ENCODE measurements around the gene MKI67.

Gene MKI67

DNA sequence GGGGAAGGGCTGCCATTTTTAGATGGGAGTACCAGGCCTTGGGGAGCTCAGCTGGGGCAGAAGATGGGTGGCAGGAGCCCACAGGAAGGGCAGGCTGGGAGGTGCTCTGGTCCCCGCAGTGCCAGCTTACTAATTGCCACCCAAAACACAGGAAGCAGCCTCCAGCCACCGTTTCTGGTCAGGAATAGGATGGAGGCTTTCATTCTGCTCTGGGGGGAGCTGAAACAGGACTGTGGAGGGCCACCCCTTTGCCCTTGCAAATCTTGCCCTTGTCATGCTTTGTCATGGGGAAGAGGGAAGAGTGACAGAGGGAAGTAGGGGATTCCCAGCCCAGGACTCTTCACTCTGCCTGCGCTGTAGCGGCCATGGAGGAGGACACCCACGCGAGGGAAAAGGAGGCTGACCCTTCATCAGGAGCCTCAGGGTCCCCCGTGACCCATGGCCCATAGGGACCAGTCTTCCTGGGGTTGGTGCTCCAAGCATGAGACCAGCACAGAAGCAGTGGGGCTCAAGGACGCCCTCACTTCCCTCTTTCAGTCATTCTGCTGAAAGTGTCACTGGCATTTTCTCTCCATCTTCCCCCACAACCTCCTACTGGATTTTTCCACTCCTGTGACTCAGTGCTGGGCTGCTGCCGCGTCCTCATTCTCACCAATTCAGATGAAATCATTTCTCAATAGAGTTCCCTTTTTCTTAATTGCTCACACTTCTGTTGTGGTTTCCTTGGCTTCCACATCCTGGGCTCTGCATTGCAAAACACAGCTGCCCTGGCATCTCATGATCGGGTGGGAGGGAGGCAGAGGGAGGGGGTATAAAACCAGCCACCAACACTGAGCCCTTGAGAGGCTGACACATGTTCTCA, 61.9 kb downstream of the MKI67 start:
- DNase-seq: no peak

DNA sequence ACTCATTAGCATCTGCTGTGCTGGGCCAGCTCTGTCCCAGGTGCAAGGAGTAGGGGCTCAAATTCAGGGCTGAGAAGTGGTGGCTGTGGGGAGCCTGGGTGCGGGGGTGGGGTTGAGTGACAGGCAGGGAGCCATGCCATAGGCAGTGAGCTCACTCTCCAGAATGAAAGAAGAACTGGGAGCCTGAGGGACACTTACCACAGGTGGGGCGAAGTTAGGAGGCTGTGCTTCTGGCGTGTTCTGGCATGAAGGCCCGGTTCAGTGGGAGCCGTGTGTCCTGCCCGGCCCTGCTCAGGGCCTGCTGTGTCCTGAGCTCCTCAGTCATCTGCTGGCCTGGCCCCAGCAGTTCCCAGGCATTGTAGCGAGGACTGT, 62.5 kb downstream of the MKI67 start:
- DNase-seq: no peak

DNA sequence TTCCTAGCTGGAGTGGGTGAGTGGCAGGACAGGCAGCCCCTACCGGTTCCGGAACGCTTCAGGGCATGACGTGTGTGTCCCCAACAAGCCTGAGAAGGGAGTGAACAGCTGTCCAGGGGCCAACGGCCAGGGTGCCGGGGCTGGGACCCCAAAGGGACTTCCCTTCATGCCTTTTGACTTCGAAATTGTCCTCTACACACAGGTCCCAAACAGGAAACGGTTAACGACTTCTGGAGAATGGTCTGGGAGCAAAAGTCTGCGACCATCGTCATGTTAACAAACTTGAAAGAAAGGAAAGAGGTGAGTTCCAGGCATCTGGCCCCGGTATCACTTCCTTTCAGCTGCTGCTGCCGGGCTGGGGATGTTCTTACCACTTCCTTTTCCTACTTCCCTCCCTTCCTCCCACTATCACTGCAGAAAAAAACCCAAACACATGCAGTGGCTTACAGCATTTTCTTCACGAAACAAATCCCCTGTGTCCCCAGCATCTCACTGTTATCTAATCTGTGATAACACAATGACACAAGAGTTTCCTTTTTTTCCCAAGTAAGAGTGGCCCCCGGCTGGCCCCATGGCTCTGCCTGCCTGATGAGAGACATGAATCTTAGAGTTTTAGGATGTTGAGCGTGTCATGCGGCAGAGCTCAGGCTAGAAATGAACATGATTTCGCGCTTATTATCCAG, 63.2 kb downstream of the MKI67 start:
- DNase-seq: no peak

DNA sequence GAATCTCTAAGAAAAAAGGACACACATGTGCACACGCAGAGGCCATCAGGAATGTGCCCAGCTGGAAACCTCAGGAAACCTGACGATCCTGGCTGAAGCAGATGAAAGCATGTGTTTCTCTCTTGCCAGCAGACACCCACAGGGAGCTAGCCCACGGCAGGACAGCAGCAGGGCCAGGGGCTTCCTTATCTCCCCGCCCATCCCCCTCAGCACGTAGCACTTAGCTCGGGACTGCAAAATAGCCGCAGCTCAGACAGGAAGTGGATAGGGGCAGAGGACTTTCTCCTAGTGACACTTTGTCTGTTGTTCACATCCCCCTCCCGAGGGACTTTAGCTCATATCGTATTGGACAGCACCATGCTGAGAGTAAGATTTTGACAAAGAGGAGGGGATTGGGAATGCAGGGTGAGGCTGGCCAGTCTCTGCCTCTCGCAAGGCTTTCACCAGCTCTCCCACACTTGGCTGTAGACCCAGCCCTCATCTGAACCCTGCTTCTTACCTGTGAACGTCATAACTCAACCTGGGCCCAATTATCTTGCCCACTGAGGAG, 63.8 kb downstream of the MKI67 start:
- no peak for DNase-seq

DNA sequence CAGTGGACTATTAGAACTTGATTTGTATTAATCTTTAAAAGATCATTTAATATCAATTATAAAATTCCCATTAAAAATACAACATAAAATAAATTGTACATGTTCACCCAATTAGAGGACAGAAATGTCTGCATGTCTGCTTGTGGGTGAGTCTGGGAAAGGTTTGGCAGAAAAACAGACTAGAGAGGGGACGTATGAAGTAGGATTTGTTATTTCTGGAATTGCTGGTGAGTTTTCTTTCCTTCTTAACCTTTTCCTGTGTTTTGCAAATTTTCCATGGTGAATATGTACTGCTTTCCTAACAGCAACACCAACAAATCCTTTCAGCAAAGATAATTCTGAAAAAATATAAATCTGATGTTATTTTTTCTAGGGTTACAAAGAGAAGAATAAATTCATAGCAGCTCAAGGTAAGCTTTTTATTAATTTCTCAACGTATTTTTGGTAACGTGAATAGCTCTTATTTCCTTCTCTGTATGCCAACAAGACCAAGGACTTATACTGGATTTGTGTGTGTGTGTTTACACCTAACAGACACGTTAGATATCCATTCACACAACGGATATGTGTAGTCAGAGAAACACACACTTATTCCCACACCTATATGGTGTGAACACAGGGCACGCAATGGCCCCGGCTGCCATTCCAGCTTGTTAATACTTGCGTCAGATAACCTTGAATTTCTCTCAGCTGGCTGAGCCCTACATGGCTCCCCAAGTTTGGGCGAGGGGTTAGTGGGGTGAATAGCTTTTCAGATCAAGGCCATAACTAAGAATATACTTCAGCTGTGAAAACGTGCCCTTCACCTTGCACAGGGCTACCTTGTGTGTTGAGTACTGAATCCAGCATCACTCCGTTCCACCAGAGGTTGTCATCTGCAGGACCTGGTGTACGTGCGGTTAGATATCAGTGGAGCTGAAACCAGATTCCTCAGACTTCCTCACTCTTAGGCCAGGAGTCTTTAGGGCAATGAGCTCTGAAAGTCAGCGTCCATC, 64.6 kb downstream of the MKI67 start:
- DNase-seq: no peak

DNA sequence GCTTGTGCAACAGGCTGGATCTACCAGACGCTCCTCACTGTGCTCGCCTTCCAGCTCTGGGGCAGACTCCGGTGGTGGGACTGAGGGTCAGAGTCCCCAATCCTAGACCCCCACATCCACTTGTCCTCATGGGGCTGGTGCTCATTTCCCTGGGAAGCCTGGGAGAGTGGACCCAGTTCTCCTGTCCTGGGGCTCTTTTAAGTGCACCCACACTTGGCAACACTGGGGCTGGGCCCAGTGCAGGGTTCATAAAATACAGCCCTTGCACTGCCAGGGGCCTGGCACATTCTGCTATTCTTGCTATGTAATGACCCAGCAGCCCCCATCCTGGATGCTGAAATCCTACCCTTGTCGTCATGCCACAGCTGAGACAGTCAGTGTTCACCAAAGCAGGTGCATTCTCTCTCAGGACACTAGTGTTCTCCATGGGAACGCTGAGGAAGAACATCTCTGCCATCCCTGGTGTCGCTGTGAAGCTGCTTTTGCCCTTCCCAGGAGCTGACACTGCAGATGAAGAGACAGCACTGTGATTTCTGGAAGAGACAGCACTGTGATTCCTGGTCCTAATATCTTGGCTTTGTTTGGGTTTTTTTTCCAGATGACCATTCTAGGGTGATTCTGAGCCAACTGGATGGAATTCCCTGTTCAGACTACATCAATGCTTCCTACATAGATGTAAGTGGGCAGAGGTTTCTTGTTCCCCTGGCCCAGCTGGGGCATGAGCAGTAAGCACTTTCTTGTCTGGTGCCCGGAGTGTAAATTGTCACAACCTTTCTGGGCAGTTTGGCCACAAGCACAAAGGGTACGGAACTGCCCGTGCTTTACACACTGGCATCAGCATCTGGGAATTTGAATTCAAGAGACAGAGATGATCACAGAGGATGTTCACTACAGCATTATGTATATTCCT, 65.6 kb downstream of the MKI67 start:
- no peak for DNase-seq

DNA sequence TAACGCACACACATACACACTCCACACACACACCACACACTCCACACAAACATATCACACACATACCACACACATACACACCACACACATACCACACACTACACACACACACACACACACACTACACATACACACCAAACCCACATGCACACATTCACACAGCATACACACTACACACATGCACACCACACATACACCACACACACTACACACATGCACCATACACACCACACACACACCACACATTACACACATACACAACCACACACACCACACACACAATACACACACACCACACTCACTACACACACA, 66.3 kb downstream of the MKI67 start:
- no peak for DNase-seq

DNA sequence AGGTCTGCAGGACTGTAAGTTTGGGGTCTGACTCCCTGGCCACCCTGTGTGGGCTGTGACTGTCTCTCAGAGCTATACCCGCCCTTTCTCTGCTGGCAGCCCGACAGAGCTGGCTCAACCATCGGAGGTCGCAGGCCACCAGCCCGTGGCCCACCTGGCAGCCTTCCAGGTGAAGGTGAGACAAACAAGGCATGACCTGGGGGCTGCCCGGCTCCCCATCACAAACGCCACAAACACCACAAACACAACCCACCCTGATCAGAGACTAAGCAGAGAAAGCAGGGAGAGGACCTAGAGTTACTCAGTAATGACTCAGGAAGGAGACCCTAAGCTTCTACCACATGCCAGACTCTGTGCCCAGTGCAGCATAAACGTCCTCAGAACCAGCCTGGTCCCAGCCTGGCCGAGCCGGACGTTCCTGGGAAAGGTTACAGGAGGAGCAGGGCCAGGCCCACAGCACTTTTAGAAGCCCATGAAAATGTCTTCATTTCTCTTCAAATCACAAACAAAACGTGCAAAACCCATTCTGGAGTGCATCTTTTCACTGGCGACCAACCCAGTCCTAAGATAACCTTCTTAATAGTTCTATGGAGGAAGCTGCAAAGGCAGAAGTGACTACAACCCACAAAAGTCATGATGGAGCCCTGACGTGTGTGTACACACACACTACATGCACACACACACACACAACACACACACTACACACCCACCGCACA, 66.8 kb downstream of the MKI67 start:
- no peak for DNase-seq

DNA sequence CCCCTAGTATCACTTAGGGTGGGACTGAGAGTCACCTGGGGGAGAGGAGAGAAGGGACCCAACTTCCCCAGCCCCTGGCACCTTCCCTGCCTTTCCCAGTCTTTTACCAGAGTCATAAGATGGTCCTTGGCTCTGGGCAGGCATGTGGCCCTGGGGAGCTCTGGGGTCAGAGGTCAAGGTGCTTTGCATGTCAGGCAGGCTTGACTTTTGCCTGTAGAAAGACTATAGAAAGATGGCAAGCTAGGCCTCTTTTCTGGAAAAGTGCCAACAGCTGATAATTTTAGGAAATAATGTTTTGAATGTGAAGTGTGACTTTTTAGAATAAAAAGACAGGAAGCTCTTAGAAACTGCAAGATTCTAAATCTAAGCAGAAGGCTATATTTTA, 67.5 kb downstream of the MKI67 start:
- no peak for DNase-seq

DNA sequence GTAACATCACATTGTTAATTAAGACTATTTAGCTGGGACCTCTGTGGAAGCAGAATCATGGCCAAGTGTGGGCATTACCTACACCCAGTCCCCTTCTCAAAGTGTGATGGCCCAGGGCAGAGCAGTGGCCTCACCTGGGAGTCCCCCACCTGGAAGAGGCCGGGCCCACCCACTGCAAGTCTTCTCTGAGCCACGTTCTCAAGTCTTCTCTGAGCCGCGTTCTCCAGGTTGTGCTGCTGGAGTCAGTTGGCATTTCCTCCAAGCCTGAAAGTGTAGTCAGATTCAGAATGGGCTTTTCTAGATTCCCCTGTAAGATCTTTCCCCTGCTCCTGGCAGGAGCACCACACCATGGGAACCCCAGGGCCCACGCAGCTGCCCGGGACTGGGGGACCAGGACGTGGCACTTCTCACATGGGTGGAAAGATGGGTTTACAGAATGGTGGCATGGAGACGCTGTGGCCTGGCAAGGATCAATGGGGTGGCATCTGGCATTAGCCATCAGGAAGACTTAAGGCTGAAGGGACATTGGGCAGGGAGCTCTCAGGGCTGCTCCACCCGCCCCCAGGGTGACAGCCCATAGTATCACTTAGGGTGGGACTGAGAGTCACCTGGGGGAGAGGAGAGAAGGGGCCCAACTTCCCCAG, 68.0 kb downstream of the MKI67 start:
- DNase-seq: no peak

DNA sequence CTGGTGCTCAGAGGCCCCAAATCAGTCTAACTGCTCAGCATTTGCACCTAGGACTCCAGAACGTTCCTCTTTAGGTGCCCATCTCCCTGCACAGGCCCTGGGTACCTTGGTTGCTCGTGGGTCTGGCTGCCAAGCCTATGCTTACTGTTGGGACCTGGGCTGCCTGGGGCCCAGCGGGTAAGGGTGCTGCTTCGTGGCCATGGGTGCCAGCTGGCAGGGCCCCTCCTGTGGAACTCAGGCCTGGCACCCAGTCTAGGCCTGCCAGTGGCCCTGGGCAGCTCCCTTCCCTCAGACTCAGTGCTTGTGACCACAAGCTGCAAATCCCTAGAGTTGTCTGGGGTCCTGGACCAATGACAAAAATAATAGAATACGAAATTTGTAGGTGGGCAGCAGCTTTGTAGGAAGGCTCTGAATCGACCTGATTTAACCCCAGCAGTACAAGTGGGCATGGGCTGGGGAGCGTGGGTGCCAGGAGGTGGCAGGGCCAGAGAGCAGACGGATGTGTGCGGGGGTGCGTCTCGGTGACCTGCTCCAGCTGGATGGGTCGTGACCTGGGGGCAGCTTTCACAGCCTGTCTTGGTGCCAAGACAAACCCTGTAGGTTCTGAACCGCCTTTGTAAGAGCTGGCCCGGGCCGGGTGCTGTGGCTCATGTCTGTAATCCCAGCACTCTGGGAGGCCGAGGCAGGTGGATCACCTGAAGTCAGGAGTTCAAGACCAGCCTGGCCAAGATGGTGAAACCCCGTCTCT, 69.7 kb downstream of the MKI67 start:
- no peak for DNase-seq

DNA sequence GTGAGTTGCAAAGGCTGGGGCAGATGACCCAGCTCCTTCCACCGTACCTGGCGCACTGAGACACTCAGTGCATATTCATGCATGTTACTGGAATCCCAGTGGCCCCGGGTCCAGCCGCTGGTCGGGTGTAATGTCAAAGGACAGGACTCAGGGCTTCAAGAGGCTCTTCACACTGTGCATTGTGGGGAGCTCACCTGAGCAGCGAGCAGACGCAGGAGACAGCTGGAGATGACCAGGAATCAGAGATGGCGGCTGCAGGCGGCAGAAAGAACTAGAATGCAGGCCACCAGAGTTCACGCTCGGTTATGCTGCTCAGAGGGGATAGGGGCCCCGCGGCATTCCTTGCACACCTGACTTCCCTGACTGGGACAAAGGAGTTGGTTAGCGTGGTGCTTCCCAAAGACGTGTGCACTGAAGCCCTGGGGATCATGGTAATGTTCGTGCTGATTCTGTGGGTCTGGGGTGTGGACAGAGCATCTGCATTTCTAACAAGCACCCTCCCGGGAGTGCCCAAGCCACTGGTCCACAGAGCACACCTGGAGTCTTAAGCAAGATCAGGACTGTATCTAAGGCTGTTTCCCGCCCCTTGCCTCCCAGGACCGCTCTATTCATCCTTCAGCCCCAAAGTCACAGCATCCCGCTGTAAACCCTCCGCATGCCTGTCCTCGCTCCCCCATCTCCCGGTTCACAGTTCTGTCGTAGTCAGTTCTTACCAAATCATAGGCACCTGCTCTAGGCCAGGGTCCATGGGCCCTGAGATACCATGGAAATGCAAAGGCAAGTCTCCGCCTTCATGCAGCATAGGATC, 71.0 kb downstream of the MKI67 start:
- no peak for DNase-seq

DNA sequence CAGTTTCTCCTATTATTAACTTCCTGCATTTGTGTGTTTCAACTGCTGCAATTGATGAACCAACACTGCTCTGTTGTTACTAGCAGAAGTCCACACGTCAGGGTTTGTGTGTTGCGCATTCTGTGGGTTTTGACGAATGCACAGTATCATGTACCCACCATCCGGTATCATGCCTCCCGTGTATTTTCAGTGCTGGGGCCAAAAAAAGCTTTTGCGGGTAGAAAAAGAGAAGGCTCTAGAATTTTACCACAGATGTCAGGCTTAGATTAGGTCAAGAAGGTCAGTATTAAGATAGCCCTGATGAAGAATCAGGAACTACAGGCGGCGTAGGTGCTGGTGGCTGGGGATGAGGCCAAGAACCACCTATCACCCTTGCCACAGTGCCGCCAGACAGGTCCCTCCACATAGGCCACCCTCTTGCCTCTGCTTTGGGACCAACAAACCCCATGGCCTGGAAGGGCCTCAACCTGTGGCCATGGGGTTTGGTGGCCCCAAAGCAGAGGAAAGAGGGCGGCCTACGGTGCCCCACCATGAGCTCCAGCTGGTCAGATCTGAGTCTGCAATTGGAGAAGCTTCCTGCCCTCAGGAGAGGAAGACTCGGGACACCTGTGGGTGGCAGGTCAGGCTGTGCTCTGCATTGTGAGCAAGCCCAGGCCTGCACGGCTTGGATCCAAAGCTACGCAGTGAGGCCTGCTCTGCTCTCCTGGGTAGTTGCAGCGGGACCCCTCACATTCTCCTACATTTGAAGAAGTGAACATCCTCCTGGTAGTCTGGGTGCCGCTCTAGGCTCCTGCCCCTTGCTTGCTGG, 71.9 kb downstream of the MKI67 start:
- DNase-seq: no peak

DNA sequence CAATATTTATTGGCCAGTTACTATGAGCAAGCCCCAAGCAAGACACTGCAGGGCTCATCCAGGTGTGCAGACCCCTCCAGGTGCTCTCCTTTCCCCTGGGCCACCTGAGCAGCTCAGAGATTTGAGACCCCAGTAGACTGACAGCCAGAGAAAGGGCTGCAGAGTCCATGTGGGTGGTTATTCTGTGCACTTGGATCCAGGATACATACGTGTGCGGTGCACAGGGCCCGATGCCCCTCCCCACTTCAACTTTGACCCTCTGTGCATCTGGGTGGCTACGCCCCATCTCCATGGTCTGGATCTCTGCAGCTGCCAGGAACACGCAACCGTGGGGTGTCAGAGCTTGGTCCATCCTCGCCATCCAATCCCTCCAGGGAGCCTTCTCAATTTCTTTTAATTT, 72.9 kb downstream of the MKI67 start:
- DNase-seq: no peak

DNA sequence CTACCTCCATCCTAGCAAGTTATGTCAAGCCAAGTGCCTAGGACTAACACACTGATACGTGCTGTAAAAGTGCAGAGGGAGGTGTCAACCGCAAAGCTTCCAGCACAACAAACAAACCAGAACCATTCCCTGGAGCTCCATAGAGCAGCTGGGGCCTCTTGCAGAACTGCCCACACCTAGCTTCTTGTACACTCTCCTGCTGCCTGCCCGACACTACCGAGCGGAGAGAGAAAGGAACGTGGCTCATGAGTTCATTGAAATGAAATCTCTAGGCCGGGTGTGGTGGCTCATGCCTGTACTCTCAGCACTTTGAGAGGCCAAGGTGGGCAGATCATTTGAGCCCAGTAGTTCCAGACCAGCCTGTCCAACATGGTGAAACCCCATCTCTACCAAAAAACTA, 73.5 kb downstream of the MKI67 start:
- DNase-seq: no peak

DNA sequence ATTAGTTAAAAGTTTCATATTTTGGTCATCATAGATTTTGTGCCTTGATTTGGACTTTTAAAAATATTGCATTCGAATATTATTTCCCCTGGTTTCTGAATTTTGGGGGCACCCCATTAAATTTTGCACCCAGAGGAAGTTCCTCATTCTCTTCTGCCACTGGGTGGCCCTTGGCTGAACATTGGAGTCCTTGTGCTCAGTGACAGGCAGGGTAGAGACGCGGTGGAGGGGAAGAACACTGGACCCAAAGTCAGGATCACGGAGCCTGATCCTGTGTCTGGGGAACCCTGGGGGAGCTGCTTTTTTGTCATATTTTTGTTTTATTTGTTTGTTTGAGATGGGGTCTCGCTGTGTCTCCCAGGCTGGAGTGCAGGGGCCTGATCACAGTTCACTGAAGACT, 74.7 kb downstream of the MKI67 start:
- no peak for DNase-seq

DNA sequence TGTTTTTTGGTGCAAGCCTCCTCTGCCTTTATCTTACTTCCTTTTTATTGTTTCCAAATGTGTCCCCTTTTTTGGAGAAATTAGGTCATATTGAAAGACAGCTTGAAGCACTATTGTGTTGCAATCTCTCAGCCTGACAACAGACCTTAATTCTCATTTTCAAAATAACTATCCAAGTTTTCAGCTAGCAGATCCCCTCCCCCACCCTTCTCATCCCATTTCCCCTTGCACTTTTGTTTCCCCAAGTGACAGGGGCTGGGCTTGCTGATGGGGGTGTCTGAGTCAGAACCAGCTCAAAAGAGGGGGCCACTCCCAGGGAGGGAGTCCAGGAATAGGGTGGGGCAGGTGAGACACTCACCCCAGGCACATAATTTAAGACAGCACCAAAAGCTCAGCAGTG, 75.3 kb downstream of the MKI67 start:
- no peak for DNase-seq

DNA sequence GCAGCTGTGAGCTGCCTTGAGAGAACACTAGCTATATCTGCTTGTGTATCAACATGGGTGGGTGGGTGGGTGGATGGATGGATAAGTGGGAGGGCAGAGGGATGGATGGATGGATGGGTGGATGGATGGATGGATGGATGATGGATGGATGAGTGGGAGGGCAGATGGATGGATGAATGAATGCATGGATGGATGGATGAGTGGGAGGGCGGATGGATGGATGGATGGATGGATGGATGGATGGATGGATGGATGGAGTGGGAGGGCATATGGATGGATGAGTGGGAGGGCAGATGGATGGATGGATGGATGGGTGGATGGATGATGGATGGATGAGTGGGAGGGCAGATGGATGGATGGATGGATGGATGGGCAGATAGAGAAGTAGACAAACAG, 76.1 kb downstream of the MKI67 start:
- DNase-seq: no peak
